ENCODE data around the gene CROCC2.
A peak's percentile ranks its signal among the peaks of the same experiment; 100 is the strongest.

Gene CROCC2

GRCh38 chr2:241000831-241001321, 94.7 kb downstream of the CROCC2 start:
- no peak for DNase-seq (ENCODE audit: low spot score)

GRCh38 chr2:241001413-241002274, 95.5 kb downstream of the CROCC2 start:
- no peak for DNase-seq (ENCODE audit: low spot score)

GRCh38 chr2:241002275-241003046, 96.3 kb downstream of the CROCC2 start:
- DNase-seq (ENCODE audit: low spot score) = no peak

- no peak for DNase-seq (ENCODE audit: low spot score)
Measured at GRCh38 chr2:241003047-241003360, 96.9 kb downstream of the CROCC2 start.

GRCh38 chr2:241003369-241003768, 97.2 kb downstream of the CROCC2 start:
- no peak for DNase-seq (ENCODE audit: low spot score)

- DNase-seq (ENCODE audit: low spot score) = no peak
Measured at GRCh38 chr2:241003830-241004564, 97.9 kb downstream of the CROCC2 start.

- DNase-seq (ENCODE audit: low spot score) = no peak
Measured at GRCh38 chr2:241005569-241005968, 99.4 kb downstream of the CROCC2 start.

- DNase-seq (ENCODE audit: low spot score) = no peak
Measured at GRCh38 chr2:241006412-241006811, 100.3 kb downstream of the CROCC2 start.

- DNase-seq (ENCODE audit: low spot score) = no peak
Measured at GRCh38 chr2:241007111-241007510, 101.0 kb downstream of the CROCC2 start.

- DNase-seq (ENCODE audit: low spot score) = no peak
Measured at GRCh38 chr2:241007880-241008710, 102.0 kb downstream of the CROCC2 start.

GRCh38 chr2:241008711-241009121, 102.6 kb downstream of the CROCC2 start:
- DNase-seq (ENCODE audit: low spot score) = no peak

GRCh38 chr2:241009191-241009590, 103.1 kb downstream of the CROCC2 start:
- no peak for DNase-seq (ENCODE audit: low spot score)

GRCh38 chr2:241009601-241010530, 103.7 kb downstream of the CROCC2 start:
- DNase-seq (ENCODE audit: low spot score) = peak; percentile 56

- no peak for DNase-seq (ENCODE audit: low spot score)
Measured at GRCh38 chr2:241010531-241011295, 104.6 kb downstream of the CROCC2 start.

GRCh38 chr2:241011296-241011600, 105.1 kb downstream of the CROCC2 start:
- no peak for DNase-seq (ENCODE audit: low spot score)

GRCh38 chr2:241011751-241012510, 105.8 kb downstream of the CROCC2 start:
- DNase-seq (ENCODE audit: low spot score) = no peak

GRCh38 chr2:241014224-241014623, 108.1 kb downstream of the CROCC2 start:
- no peak for DNase-seq (ENCODE audit: low spot score)

GRCh38 chr2:241014764-241015163, 108.6 kb downstream of the CROCC2 start:
- DNase-seq (ENCODE audit: low spot score) = no peak

- no peak for DNase-seq (ENCODE audit: low spot score)
Measured at GRCh38 chr2:241015439-241015838, 109.3 kb downstream of the CROCC2 start.
